GM18499 (cell line): Measurements from ENCODE around the gene EPHB2.

Experiments used
- ATAC-seq: cut with Tn5 transposase; IDR thresholded peaks from one replicate; pipeline ENCODE4 v1.9.1; 2021; ENCODE audit warnings: moderate number of reproducible peaks; ENCODE audit not compliant: insufficient read depth, unreplicated experiment

EPHB2 gene

DNA sequence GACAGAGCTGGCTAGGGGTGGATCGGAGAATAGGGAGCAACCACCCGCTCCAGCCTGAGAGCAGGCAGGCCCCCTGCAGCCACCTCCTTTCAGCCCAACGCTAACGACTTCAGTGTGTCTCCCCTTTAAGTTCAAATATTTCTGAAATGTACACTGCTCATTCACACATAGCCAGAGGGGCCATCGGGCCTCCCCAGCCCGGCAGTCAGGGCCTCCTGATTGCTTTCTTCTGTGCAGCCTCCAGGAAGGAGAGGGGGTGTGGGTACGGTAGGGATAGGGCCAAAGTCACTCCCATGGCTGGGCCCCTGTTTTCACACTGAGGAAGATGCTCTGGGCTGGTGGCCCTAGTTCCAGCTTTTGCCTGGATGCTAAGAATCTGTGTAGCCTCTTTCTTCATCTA lies 64.8 kb downstream of the EPHB2 start:
- ATAC-seq, result no peak

DNA sequence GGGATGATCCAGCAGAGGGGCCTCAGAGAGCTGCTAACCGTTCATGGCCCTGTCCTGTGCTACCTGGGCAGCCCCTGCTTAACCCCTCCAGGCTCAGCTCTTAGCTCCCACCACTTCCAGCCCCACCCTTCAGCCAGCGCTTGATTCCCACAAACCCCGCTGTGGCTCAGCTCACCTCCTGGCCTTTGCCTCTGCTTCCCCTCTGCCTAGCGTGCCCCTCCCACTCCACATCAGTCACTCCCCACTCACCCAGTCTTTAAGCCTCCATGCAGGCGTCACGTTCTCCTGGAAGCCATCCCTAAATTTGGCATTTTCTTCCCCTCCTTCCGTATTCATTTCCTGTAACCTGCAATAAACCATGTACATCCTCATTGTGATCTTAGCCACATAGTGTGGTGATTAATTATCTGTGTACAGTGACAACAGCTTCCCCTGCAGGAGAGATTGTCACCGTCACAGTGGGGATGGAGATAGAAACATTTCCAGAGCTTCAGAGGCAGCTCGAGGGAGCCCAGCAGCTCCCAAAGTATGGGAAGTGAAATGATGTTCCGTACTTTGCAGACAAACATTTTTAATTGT lies 65.5 kb downstream of the EPHB2 start:
- no peak for ATAC-seq

DNA sequence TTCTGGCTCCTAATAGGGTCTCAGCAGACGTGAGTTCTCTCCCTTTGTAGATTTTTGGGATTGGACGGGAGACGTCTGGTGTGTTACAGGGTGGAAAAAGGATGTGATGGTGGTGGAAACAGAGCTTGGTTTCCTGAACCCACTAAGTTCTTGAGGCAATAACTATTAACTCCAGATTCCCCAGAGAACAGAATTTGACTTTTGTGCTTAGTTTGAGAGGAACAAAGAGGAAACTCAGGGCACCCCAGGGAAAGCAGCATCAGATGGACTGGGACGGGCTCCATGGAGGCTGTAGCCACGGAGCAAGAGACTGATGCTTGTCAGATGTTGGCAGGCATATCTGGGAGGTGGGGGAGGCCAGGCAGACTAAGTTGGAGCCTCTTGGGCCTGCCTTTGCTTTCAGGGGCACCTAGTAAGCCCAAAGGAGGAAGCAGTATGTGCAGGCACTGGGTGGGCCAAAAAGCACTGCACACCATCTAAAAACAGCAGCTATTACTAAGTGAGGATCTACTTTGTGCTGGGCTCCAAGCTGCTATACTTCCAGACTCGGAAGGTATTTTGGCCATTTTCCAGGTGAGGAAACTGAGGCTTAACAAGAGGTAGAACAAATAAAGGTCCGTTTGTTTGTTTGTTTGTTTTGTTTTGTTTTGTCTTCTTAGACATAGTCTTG lies 66.9 kb downstream of the EPHB2 start:
- ATAC-seq, result no peak

DNA sequence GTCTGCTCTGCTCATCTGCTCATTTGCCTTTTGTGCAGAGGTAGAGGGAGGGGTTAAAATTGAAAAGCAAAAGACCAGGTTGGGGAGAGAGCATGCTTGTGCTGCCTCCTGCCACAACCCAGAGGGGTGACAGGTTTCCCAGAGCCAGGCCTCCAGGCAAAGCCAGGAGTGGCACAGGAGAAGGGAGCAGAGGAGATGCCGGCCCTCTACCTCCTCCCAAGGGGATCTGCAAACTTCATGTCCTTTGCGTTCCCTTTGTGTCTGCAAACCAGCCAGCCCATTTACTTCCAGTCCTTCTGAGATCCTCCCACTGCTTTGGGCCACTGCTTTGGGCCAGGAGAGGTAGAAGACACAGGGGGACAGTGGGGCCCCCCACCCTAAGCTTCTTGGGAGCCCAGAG lies 67.8 kb downstream of the EPHB2 start:
- no peak for ATAC-seq

DNA sequence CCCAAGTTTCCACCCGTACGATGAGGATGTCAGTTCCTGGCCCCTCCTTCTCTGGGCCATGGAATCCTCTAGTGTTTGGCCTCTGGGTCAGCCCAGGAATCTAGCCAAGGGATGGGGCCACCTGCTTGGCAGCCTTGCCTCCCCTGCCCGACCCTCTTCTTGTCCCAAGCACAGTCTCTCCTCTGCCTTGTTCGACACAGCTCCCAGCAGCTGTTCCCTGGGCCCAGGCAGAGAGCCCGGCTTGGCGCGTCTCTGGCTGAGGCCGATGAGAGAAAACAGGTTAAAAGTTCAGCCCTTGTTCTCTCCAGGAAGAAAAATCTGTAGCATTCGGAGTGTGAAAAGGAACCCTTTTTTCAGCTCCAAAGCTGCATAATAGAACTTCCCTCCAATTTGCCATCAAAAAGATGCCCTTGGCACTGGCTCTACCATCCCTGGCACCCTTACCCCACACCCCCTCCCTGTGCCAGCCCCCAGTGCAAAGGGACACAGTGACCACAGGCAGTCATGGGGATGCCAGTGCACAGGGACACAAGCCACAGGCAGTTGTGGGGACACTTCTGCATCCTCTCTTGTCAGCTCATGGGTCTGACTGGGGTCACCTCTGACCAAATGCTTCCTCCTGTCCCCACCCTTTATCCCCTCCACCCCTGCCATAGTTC lies 68.4 kb downstream of the EPHB2 start:
- ATAC-seq, result no peak

DNA sequence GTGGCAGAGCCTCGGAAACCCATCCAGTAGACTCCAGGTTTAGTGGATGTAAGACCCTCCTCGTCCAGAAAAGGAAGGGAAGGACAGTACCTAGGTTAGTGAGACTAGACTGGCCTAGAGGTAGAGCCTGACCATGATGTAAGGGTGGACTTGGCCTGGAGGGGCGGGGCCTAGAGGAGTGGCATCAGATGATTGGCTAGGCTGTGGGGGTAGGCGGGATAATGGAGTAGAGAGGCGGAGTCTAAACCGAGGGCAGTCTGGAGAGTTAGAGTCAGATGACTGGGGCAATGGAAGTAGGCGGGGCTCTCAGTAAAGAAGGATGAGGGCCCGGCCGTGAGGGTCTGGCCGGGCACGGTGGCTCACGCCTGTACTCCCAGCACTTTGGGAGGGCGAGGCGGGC lies 70.1 kb downstream of the EPHB2 start:
- ATAC-seq, result no peak

DNA sequence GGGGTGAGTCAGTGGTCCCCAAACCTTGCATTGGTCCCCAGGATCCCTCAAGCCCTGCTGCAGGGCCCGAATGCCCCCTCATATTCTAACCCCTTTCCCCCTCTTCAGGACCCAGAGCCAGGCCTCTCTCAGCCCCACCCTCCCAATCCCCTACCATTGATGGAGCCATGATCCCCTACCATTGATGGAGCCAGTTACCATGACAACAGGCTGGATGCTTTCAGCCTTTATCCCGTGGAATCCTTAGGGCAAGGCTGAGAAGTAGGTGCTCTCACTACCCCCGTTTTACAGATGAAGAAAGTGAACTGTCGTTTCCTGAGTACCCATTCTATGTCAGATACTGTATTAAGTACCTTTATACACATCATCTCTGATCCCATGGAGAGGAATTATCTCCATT lies 70.8 kb downstream of the EPHB2 start:
- ATAC-seq, result no peak

DNA sequence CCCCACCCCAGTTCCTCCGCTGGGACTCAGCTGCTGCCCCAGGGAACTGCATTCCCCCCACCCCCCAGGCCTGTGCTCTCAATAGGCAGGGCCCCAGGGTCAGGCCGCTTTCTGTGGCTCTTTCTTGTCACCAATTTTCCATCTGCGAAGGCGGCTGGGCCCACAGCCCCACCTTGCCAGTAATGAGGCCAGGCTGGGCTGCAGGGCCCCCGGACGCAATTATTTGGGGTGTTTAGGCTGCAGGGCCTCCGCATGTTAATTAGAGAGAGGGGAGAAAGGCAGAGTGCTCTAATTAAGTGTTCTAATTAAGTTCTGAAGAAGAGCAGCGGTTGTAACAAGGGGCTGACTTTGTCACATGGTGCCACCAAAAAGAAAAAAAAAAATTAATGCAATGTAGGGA lies 71.8 kb downstream of the EPHB2 start:
- no peak for ATAC-seq

DNA sequence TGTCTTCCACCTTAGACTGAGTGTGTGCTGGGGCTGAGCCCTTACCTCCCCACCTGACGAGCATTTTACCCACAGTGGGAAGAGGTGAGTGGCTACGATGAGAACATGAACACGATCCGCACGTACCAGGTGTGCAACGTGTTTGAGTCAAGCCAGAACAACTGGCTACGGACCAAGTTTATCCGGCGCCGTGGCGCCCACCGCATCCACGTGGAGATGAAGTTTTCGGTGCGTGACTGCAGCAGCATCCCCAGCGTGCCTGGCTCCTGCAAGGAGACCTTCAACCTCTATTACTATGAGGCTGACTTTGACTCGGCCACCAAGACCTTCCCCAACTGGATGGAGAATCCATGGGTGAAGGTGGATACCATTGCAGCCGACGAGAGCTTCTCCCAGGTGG lies 73.7 kb downstream of the EPHB2 start:
- ATAC-seq, result no peak

DNA sequence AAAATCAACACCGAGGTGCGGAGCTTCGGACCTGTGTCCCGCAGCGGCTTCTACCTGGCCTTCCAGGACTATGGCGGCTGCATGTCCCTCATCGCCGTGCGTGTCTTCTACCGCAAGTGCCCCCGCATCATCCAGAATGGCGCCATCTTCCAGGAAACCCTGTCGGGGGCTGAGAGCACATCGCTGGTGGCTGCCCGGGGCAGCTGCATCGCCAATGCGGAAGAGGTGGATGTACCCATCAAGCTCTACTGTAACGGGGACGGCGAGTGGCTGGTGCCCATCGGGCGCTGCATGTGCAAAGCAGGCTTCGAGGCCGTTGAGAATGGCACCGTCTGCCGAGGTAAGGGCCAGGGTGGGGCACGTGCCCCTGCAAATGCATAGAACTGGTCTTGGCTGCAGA lies 74.1 kb downstream of the EPHB2 start:
- ATAC-seq, result no peak

DNA sequence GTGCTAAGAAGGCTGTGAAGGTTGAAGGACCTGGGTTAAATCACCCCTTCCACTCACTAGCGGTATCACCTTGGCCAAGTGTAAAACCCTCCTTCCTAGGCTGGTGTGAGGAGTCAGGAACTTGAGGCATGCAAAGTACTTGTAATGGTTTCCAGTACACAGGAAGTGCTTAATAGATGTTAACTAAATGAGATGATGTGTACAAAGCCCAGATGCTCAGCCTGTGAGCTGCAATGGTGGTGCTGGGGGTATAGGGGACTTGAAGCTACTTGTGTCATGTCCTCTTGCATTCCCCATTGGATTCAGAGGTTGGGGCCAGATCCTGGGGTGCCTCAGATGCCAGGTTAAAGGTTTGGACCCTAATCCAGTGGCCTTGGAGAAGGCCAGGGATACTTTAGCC lies 75.5 kb downstream of the EPHB2 start:
- ATAC-seq, result no peak

DNA sequence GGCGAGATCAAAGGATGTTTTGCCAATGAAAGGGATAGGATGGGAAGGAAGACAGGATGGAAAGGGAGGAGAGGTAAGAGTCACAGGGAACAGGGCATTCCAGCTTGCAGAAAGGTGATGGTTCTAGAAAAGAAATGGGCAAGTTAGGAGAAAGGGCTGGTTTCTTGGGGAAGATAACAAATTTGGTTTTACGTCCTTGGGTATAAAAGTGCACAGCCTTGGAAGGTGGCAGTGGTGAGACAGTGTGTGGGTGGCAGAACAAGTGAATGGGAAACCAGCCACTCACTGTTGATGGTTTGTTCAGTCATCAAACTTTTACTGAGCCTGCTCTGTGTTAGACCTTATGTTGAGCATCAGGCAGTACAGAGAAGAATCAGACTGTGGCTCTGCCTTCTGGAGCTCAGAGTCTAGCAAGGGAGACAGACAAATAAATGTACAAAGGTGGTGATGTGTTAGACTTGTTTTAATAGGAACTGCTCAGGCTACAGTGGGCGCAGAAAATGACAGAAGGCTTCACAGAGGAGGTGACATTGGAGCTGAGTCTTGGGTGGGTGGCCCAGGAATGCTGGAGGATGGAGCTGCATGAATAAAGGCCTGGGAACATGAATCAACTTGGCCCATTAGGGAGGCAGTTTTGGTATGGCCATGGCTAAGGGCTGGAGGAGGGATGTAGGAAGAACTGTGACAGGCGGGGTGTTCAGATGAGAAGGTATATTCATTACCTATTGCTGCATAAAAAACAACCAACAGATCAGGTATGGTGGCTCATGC lies 76.3 kb downstream of the EPHB2 start:
- no peak for ATAC-seq

DNA sequence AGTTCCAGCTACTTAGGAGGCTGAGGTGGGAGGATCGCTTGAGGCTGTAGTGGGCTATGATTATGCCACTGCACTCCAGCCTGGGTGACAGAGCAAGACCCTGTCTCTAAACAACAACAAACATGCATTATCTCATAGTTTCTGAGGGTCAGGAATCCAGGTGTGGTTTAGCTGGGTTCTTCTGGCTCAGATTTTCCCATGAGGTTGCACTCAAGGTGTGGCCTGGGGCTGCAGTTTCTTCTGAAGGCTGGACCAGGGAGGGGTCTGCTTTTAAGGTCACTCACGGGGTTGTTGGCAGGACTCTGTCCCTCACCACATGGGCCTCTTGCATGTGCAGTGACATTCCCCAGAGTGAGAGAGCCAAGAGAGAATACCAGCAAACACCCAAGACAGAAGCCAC lies 77.0 kb downstream of the EPHB2 start:
- no peak for ATAC-seq

DNA sequence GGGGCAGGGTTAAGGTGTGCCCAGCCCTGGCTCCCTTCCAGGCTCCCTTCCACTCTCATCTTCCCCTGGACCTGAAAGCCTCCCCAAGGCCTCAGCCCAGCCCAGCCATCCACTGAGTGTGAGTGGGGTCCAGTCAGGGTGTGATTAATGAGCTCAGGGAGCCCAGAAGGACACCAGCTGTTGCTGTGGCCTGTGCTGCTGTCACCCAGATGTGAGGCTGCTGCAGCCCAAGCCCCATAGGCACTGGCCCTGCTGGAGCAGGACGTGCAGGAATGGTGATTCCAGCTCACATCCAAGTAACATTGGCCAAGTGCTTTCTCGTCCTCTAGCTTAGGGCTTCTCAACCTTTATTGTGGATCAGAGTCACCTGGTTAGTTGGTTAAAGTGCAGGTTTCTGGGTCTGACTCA lies 77.6 kb downstream of the EPHB2 start:
- no peak for ATAC-seq

DNA sequence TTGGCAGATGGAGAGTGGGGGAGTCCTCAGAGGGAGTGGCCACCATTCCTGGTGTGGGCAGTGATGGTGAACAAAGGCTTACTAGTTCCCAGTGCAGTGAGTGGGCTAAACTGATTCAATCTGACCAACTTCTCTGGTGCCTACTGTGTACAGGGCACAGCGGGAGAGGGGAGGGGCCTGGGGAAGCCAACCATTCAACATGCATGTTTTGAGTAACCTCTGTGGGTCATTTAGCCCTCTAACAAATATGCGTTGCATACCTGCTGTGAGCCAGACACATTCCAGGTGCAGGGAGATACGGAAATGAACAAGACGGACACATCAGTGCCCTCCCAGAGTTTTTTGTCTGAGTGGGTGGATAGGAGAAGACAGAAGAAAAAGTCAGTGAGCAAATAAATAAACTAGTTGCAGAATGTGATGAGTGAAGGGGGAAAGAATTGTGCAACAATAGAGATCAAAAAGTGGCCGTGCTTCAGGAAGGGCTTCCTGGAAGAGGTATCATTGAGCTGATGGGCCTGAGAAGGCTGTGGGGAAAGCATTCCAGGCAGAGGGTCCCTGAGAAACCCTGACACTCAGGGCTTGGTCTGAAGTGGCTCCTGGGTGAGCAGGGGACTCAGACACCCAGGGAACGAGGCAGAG lies 78.8 kb downstream of the EPHB2 start:
- no peak for ATAC-seq

DNA sequence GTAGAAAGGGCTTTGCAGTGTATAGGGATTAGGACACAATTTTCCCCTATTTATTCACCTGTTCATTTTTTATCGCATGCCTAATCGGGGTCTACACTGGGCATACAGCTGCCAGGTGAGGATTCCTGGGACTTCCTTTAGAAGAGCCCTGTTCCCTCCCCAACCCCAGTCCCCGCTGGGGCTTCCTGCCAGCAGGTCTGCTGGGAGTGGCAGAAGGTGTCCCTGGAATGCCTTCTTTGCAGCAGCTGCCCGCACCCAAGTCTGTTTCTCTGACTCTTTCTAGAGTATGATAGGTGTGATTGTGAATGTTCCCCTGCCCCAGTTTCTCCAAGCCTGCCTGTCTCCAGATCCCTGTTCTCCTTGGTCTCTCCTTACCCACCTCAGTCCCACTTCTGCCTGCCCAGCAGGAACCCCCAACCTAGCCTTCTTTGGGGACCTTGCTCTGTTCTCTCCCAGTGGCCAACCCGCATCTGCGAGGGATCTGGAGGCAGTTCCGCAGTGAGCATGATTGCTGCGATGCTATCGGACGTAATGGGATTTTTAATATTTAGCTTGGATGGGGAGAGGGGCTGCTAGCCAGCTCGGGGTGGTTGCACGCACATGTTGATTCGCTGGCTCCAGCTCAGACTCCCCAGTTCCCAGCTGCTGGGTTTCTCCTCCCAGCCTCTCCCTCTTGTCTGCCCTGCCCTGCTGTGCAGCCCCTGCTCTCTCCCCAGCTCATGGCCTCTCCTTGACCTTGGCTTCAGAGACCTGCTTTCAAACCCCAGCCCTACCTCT lies 79.8 kb downstream of the EPHB2 start:
- no peak for ATAC-seq

DNA sequence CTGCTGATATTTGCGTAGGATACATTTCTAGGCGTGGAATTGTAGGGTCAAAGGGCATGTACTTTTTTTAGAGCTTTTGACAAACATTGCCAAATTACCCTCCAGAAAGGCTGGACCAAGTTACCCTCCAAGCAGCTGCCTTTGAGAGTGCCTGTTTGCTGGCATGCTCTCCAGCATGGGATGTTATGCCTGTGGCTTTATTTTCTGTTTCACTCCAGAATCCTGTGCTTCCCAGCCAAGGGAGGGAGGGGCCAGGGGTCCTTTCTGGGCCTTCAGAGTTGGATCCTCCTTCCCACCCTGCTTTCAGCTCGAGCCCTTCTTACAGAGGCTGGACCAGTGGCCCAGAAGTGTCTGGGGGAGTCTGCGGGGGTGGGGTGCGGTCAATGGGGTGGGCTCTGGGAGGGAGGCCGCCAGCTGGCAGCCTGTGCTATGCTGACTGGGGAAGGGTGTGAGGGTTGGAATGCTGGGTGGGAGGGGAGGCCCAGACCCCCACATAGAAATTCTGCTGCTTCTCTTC lies 81.2 kb downstream of the EPHB2 start:
- no peak for ATAC-seq

DNA sequence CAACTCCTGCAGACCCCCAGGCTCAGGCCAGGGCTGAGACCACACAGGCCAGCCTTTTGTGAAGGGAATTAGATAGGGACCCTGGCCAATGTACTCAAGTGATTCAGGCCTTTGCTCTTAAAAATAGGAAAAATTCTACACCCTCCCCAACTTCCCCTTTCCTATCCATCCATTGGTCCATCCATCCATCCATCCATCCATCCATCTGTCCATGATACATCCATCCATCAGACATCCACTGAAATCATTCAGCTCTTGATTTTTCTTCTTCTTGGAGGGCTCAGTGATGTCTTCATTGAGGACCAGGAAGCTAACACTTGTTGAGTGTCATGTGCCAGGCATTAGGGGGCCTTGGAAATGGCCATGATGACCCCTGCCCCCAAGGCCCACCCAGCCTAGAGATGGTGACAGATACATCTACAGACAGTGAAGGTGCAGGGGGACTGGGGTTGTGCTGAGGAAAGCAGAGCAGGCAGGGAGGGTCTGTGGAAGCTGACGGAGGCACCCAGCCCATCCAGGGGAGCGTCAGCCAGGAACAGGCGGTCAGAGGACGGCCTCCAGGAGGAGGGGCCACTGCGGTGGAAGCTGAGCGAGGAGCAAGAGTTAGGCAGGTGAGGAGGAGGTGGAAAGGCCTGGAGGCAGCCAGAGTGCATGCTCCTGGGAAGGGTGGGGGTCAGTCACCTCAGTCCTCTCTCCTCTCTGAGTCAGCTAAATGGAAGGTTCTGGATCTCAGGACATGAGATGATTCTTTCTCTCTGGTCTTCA lies 81.9 kb downstream of the EPHB2 start:
- ATAC-seq, result no peak

DNA sequence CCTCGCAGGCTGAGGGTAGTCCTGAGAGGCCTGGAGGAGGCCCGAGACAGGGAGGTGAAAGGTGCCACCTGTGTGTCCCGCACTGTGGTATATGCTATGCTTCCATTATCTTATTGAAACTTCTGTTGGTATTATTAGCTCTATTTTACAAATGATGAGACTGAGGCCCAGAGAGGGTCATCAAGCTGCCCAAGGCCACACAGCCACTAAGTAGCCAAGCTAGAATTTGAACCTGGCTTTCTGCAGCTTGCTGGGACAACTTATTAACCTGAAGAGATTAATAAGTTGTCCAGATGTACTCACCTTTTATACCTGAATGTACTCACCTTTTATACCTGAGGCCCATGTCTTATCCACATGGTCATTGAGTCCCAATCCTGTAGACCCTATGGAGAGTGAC lies 83.0 kb downstream of the EPHB2 start:
- no peak for ATAC-seq
